Esophagus muscularis mucosa (tissue), 4 donors: ENCODE data around the gene ANKEF1.

ENCODE experiments used
- EP300 ChIP-seq: sonication (generic); formaldehyde crosslinking; IDR thresholded peaks from one replicate; pipeline ENCODE4 v1.6.1; 2017; ENCODE audit warnings: antibody characterized with exemption
- POLR2A ChIP-seq: fragments of 450-650 bp; IDR thresholded peaks from one replicate; pipeline ENCODE4 v1.6.1; 2017; ENCODE audit warnings: antibody characterized with exemption, moderate library complexity, mild to moderate bottlenecking, low read depth
- POLR2AphosphoS5 ChIP-seq, 2 donors: sonication (generic); formaldehyde crosslinking; IDR thresholded peaks; one replicate each; pipeline ENCODE4 v1.6.1; 2017; ENCODE audit warnings: antibody characterized with exemption in 2 of 2
- TF ChIP-seq, protein P1 (sequence below), 3 experiments: fragments of 200-600 bp in 2 of 3; fragments of 450-650 bp in 1 of 3; sonication (generic) in 2 of 3; IDR thresholded peaks; one replicate each; pipeline ENCODE4 v1.5.1; 2017 to 2019; ENCODE audit warnings: antibody characterized with exemption in 3 of 3, mild to moderate bottlenecking in 2 of 3, moderate library complexity in 1 of 3

DNA sequence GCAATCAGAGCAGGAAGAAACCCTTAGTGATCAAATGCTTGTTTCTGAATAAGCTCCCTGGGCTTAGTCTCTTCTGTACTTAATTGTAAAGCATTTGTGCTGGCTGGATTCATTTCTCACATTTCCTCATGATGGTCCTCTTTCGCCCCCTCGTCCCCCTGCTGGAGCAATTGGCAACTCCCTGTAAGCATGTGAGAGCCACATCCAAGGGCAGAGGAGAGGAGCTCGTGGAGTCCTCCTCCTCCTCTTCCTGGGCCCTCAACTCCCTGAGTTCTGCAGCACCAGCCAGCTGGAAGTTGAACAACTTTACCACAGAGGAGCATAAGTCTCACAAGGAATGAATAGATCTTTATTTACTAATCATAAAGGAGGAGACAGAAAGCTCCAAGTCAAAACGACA, 12.6 kb downstream of the ANKEF1 start:
- TF ChIP-seq POLR2A (no peak), POLR2AphosphoS5 (IDR thresholded peaks at IDR 0.05) (no peak), EP300 (no peak)
- TF ChIP-seq, protein P1, sequence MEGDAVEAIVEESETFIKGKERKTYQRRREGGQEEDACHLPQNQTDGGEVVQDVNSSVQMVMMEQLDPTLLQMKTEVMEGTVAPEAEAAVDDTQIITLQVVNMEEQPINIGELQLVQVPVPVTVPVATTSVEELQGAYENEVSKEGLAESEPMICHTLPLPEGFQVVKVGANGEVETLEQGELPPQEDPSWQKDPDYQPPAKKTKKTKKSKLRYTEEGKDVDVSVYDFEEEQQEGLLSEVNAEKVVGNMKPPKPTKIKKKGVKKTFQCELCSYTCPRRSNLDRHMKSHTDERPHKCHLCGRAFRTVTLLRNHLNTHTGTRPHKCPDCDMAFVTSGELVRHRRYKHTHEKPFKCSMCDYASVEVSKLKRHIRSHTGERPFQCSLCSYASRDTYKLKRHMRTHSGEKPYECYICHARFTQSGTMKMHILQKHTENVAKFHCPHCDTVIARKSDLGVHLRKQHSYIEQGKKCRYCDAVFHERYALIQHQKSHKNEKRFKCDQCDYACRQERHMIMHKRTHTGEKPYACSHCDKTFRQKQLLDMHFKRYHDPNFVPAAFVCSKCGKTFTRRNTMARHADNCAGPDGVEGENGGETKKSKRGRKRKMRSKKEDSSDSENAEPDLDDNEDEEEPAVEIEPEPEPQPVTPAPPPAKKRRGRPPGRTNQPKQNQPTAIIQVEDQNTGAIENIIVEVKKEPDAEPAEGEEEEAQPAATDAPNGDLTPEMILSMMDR (IDR thresholded peaks at IDR 0.05), result no peak
